ENCODE data around the gene PCNX3. TPM values are rescaled to one million over a fixed set of nuclear protein-coding genes. Genes with fewer than 3 reads are reported as not detected.

Gene PCNX3
- total and polyA plus RNA-seq, 2 of the 4 experiments (the other 2 are of a cell fraction) = 5.6 to 33.2 TPM

- H3K27ac ChIP-seq (ENCODE audit: insufficient read depth, low read length) = no peak overlapping the region
- H4K5ac ChIP-seq (ENCODE audit: low read depth, low read length) = no peak overlapping the region
- ChIA-PET CTCF (interaction anchor here (1.7 kb wide), 1 partner anchor 12 kb away, joined by 5 read pairs; the partner anchor contains the start of gene SIPA1), POLR2A (ENCODE audit: unreplicated experiment) (interaction anchor here (0.6 kb wide), 2 partner anchors 85 to 285 kb away, joined by 3 to 14 read pairs; no protein-coding TSS in a partner anchor)
- H4K20me1 ChIP-seq (ENCODE audit: insufficient read depth, low read length) = no peaks in the 10 kb centered on the region; the same call in none of the 2 replicates
- peak; percentile 79 for ATAC-seq (ENCODE audit: low read depth)
- H2BK120ac ChIP-seq (ENCODE audit: low read depth, low read length) = no peak overlapping the region
- H3K4me2 ChIP-seq (ENCODE audit: low read depth, low read length) = no peak overlapping the region
- WGBS, 2 experiments (ENCODE audit: extremely low coverage in 2 of 2, insufficient read length in 1 of 2) = 89% methylated on average over 21 of the region's 30 CpGs; no CpG with 5 or more reads in 1 of the 2 experiments
- H2BK5ac ChIP-seq (ENCODE audit: low read depth, low read length, poor library complexity, severe bottlenecking) = no peak overlapping the region
- dilution Hi-C loops (cut with HindIII; ENCODE audit: low sequenced_read_pairs, unreplicated experiment) = no loop called here
- H3K27me3 ChIP-seq (ENCODE audit: control insufficient read depth, insufficient read depth, low read length) = no peaks in the 10 kb centered on the region
- H3K79me1 ChIP-seq (ENCODE audit: low read depth in 1 of 2, low read length in 2 of 2) = peaks cover 13 to 15% of the 10 kb centered on the region in 2 experiments; a peak in 2 of 4 replicates
- H4K8ac ChIP-seq (ENCODE audit: low read depth in 2 of 2, low read length in 2 of 2) = no peak overlapping the region
- no peak overlapping the region for H3K14ac ChIP-seq (replicated peaks; ENCODE audit: low read depth, low read length)
- no peak overlapping the region for H3K56ac ChIP-seq (ENCODE audit: extremely low read depth, insufficient read depth, low read length)
- no peak overlapping the region for H2AK9ac ChIP-seq (replicated peaks; ENCODE audit: low read depth, low read length, poor library complexity)
- in situ Hi-C loops (cut with MboI; ENCODE audit: low sequenced_read_pairs) = no loop called here
- no peaks in the 10 kb centered on the region for H3K4me1 ChIP-seq (ENCODE audit: control insufficient read depth, insufficient read depth, low read length)
- H4K91ac ChIP-seq (ENCODE audit: insufficient read depth, low read depth, low read length) = no peak overlapping the region
- H3K18ac ChIP-seq (ENCODE audit: low read depth, low read length) = no peak overlapping the region
- no peak overlapping the region for H3K9ac ChIP-seq (ENCODE audit: low read depth, low read length)
- no peaks in the 10 kb centered on the region for H3K9me1 ChIP-seq (ENCODE audit: insufficient read depth, low read length)
- BruUV-seq (replicated peaks) = no TSS peak
- intact Hi-C loops (cut with micrococcal nuclease) = no loop called here
- no peaks in the 10 kb centered on the region for H3K9me3 ChIP-seq (ENCODE audit: control insufficient read depth, insufficient read depth, low read length)
- no peak for DNase-seq
- H2BK15ac ChIP-seq (ENCODE audit: low read depth, low read length) = no peak overlapping the region
- TF ChIP-seq CTCF (conservative IDR thresholded peaks at IDR 0.05; ENCODE audit: low read depth, low read length) (peak; percentile 49), CHD1 (IDR thresholded peaks at IDR 0.05; ENCODE audit: low read depth, low read length) (no peak), RAD21 (IDR thresholded peaks at IDR 0.05; ENCODE audit: low read length) (peak; percentile 57), SMC3 (IDR thresholded peaks at IDR 0.05; ENCODE audit: low read depth, low read length) (peak; percentile 23; the same call in 1 of the 2 replicates), POLR2A (IDR thresholded peaks at IDR 0.05; ENCODE audit: low read depth, low read length) (no peak), MXI1 (IDR thresholded peaks at IDR 0.05; ENCODE audit: borderline replicate concordance, low read depth, low read length) (no peak)
- H3K36me3 ChIP-seq (ENCODE audit: control insufficient read depth, insufficient read depth, low read length) = peaks cover 89% of the 10 kb centered on the region
- H2AFZ ChIP-seq (replicated peaks; ENCODE audit: low read length, poor library complexity) = no peak overlapping the region
- H3K4ac ChIP-seq (ENCODE audit: low read depth, low read length) = no peak overlapping the region
- H2BK20ac ChIP-seq (ENCODE audit: low read depth, low read length) = no peak overlapping the region
- H2AK5ac ChIP-seq (ENCODE audit: low read depth, low read length) = no peak overlapping the region
- no peak overlapping the region for H3K4me3 ChIP-seq (ENCODE audit: insufficient read depth, low read depth, low read length)
- no peak overlapping the region for H3K23ac ChIP-seq (ENCODE audit: low read depth, low read length)
Measured at GRCh38 chr11:65625628-65626342, 10.2 kb downstream of the PCNX3 start.
